Measurements from ENCODE around the gene ATP5MC2.

ATP5MC2 gene

GRCh38 chr12:53627919-53628318 lies 48.0 kb downstream of the ATP5MC2 start:
- TF ChIP-seq CTCF (IDR thresholded peaks at IDR 0.05; ENCODE audit: low read depth, low read length), result no peak
- no peak overlapping the region for H3K27ac ChIP-seq
- H3K36me3 ChIP-seq, result peaks cover 9% of the 10 kb centered on the region

GRCh38 chr12:53626702-53627169 lies 49.1 kb downstream of the ATP5MC2 start:
- TF ChIP-seq CTCF (IDR thresholded peaks at IDR 0.05; ENCODE audit: low read depth, low read length), result no peak
- no peaks in the 10 kb centered on the region for H3K27me3 ChIP-seq (ENCODE audit: insufficient read depth, low read depth, severe bottlenecking)
- DNase-seq, result no peak
- peaks cover 9% of the 10 kb centered on the region for H3K36me3 ChIP-seq
- peak overlapping the region; percentile 69 for H3K4me3 ChIP-seq (ENCODE audit: low read depth, low read length)
- no peaks in the 10 kb centered on the region for H3K9me3 ChIP-seq (ENCODE audit: severe bottlenecking)
- peak overlapping the region; percentile 99 for H3K27ac ChIP-seq

More at GRCh38 chr12:53627919-53628318, 48.0 kb downstream of the ATP5MC2 start:
- H3K4me3 ChIP-seq (ENCODE audit: low read depth, low read length), result no peak overlapping the region
- no peaks in the 10 kb centered on the region for H3K27me3 ChIP-seq (ENCODE audit: insufficient read depth, low read depth, severe bottlenecking)
- no peak for DNase-seq
- H3K9me3 ChIP-seq (ENCODE audit: severe bottlenecking), result no peaks in the 10 kb centered on the region

- TF ChIP-seq CTCF (IDR thresholded peaks at IDR 0.05; ENCODE audit: low read depth, low read length), result no peak
- no peaks in the 10 kb centered on the region for H3K27me3 ChIP-seq (ENCODE audit: insufficient read depth, low read depth, severe bottlenecking)
- peaks cover 9% of the 10 kb centered on the region for H3K36me3 ChIP-seq
- peak within 1 kb of the TSS; percentile 99 for H3K27ac ChIP-seq
- peak; percentile 98 for DNase-seq
- peak within 1 kb of the TSS; percentile 69 for H3K4me3 ChIP-seq (ENCODE audit: low read depth, low read length)
- no peaks in the 10 kb centered on the region for H3K9me3 ChIP-seq (ENCODE audit: severe bottlenecking)
Measured at GRCh38 chr12:53625946-53626701, 49.8 kb downstream of the ATP5MC2 start, which contains the start of gene ATF7. TSS of gene ATF7 (minus strand) at chr12:53626382. CDS start at chr12:53601000, 25,382 bp downstream.

- TF ChIP-seq CTCF (IDR thresholded peaks at IDR 0.05; ENCODE audit: low read depth, low read length), result no peak
- H3K4me3 ChIP-seq (ENCODE audit: low read depth, low read length), result peak overlapping the region; percentile 69
- no peaks in the 10 kb centered on the region for H3K9me3 ChIP-seq (ENCODE audit: severe bottlenecking)
- H3K27ac ChIP-seq, result peak overlapping the region; percentile 99
- H3K27me3 ChIP-seq (ENCODE audit: insufficient read depth, low read depth, severe bottlenecking), result no peaks in the 10 kb centered on the region
- DNase-seq, result no peak
- H3K36me3 ChIP-seq, result peaks cover 9% of the 10 kb centered on the region
Measured at GRCh38 chr12:53625373-53625945, 50.4 kb downstream of the ATP5MC2 start.

GRCh38 chr12:53624956-53625355 lies 50.9 kb downstream of the ATP5MC2 start:
- Histone ChIP-seq H3K9me3 (ENCODE audit: severe bottlenecking) (no peaks in the 10 kb centered on the region), H3K36me3 (peaks cover 9% of the 10 kb centered on the region), H3K27ac (no peak overlapping the region), H3K27me3 (ENCODE audit: insufficient read depth, low read depth, severe bottlenecking) (no peaks in the 10 kb centered on the region), H3K4me3 (ENCODE audit: low read depth, low read length) (peak overlapping the region; percentile 69)
- no peak for TF ChIP-seq CTCF (IDR thresholded peaks at IDR 0.05; ENCODE audit: low read depth, low read length)
- DNase-seq, result no peak

Data from WERI-Rb-1 (cell line).